Measurements from ENCODE around the gene NELFE. TPM values are rescaled to one million over a fixed set of nuclear protein-coding genes. Genes with fewer than 3 reads are reported as not detected.
"Not testable (repeated sequence)": the region's sequence is repeated elsewhere in the genome, so short reads cannot be mapped to it uniquely, and the experiment has no call there.

NELFE gene
- total RNA-seq, 1 experiment from 2014 or later: 70.1 TPM

- no peak overlapping the region for H3K27ac ChIP-seq
- DNase-seq: no peak
- H3K4me1 ChIP-seq: peaks cover 5% of the 10 kb centered on the region; the same call in 1 of the 2 replicates
- no peaks in the 10 kb centered on the region for H3K9me3 ChIP-seq (replicated peaks)
- H3K36me3 ChIP-seq: peaks cover 17% of the 10 kb centered on the region
- H3K4me3 ChIP-seq: no peak overlapping the region
- H3K27me3 ChIP-seq: peaks cover 11% of the 10 kb centered on the region; the same call in 1 of the 2 replicates
Observed at GRCh38 chr6:31947864-31948263, 10.9 kb downstream of the NELFE start.

- Histone ChIP-seq H3K4me3 (no peak overlapping the region), H3K27ac (no peak overlapping the region), H3K36me3 (peaks cover 11% of the 10 kb centered on the region), H3K4me1 (peaks cover 5% of the 10 kb centered on the region; the same call in 1 of the 2 replicates), H3K9me3 (replicated peaks) (no peaks in the 10 kb centered on the region), H3K27me3 (peaks cover 11% of the 10 kb centered on the region; the same call in 1 of the 2 replicates)
- DNase-seq: no peak
Observed at GRCh38 chr6:31947070-31947675, 11.6 kb downstream of the NELFE start.

GRCh38 chr6:31946370-31946885, 12.3 kb downstream of the NELFE start:
- peaks cover 5% of the 10 kb centered on the region; the same call in 1 of the 2 replicates for H3K4me1 ChIP-seq
- no peak for DNase-seq
- peaks cover 11% of the 10 kb centered on the region; the same call in 1 of the 2 replicates for H3K27me3 ChIP-seq
- H3K4me3 ChIP-seq: no peak overlapping the region
- H3K9me3 ChIP-seq (replicated peaks): no peaks in the 10 kb centered on the region
- H3K36me3 ChIP-seq: peaks cover 3% of the 10 kb centered on the region; the same call in 1 of the 2 replicates
- no peak overlapping the region for H3K27ac ChIP-seq

- H3K36me3 ChIP-seq: no peaks in the 10 kb centered on the region; the same call in 1 of the 2 replicates
- peaks cover 5% of the 10 kb centered on the region; the same call in 1 of the 2 replicates for H3K4me1 ChIP-seq
- no peak within 1 kb of the TSS for H3K4me3 ChIP-seq
- H3K27me3 ChIP-seq: peaks cover 11% of the 10 kb centered on the region; the same call in 1 of the 2 replicates
- H3K9me3 ChIP-seq (replicated peaks): no peaks in the 10 kb centered on the region
- no peak within 1 kb of the TSS for H3K27ac ChIP-seq
- DNase-seq: no peak
Observed at GRCh38 chr6:31945507-31946369, 13.0 kb downstream of the NELFE start, which contains the start of gene CFB. Gene CFB, plus strand, starts transcription at chr6:31946095. Its CDS starts 127 bp downstream, at chr6:31946222.

GRCh38 chr6:31945154-31945506, 13.6 kb downstream of the NELFE start:
- H3K9me3 ChIP-seq (replicated peaks): no peaks in the 10 kb centered on the region
- H3K36me3 ChIP-seq: no peaks in the 10 kb centered on the region
- no peak for DNase-seq
- no peak overlapping the region for H3K4me3 ChIP-seq
- no peak overlapping the region for H3K27ac ChIP-seq
- H3K4me1 ChIP-seq: peaks cover 9% of the 10 kb centered on the region; the same call in 1 of the 2 replicates
- H3K27me3 ChIP-seq: peaks cover 11% of the 10 kb centered on the region; the same call in 1 of the 2 replicates

- peaks cover 4% of the 10 kb centered on the region; the same call in 1 of the 2 replicates for H3K4me1 ChIP-seq
- no peak overlapping the region for H3K27ac ChIP-seq
- no peaks in the 10 kb centered on the region for H3K9me3 ChIP-seq (replicated peaks)
- no peak for DNase-seq
- no peak overlapping the region for H3K4me3 ChIP-seq
- peaks cover 11% of the 10 kb centered on the region; the same call in 1 of the 2 replicates for H3K27me3 ChIP-seq
- H3K36me3 ChIP-seq: no peaks in the 10 kb centered on the region
Observed at GRCh38 chr6:31943742-31944141, 15.0 kb downstream of the NELFE start.

- Histone ChIP-seq H3K9me3 (replicated peaks) (no peaks in the 10 kb centered on the region), H3K27ac (no peak overlapping the region), H3K4me1 (0 out of 2 replicates have a peak, but pooled peaks cover 4% of the 10 kb centered on the region), H3K27me3 (peaks cover 9% of the 10 kb centered on the region; the same call in 1 of the 2 replicates), H3K4me3 (no peak overlapping the region), H3K36me3 (no peaks in the 10 kb centered on the region)
- DNase-seq: no peak
Observed at GRCh38 chr6:31940256-31940664, 18.5 kb downstream of the NELFE start.

GRCh38 chr6:31935823-31936222, 22.9 kb downstream of the NELFE start:
- Histone ChIP-seq H3K9me3 (replicated peaks) (no peaks in the 10 kb centered on the region), H3K36me3 (no peaks in the 10 kb centered on the region), H3K4me1 (0 out of 2 replicates have a peak, but pooled peaks cover 4% of the 10 kb centered on the region), H3K4me3 (no peak overlapping the region), H3K27me3 (no peaks in the 10 kb centered on the region), H3K27ac (no peak overlapping the region)
- no peak for DNase-seq

GRCh38 chr6:31935021-31935420, 23.8 kb downstream of the NELFE start:
- Histone ChIP-seq H3K27me3 (no peaks in the 10 kb centered on the region), H3K36me3 (no peaks in the 10 kb centered on the region), H3K4me3 (no peak overlapping the region), H3K4me1 (no peaks in the 10 kb centered on the region), H3K27ac (no peak overlapping the region), H3K9me3 (replicated peaks) (no peaks in the 10 kb centered on the region)
- no peak for DNase-seq

GRCh38 chr6:31933537-31933936, 25.2 kb downstream of the NELFE start:
- no peak overlapping the region for H3K4me3 ChIP-seq
- H3K27me3 ChIP-seq: no peaks in the 10 kb centered on the region
- no peaks in the 10 kb centered on the region for H3K4me1 ChIP-seq
- H3K9me3 ChIP-seq (replicated peaks): no peaks in the 10 kb centered on the region
- no peak for DNase-seq
- H3K27ac ChIP-seq: no peak overlapping the region
- H3K36me3 ChIP-seq: no peaks in the 10 kb centered on the region

- not testable (repeated sequence) for H3K9me3 ChIP-seq (replicated peaks); H3K4me3 ChIP-seq; H3K36me3 ChIP-seq; DNase-seq; H3K4me1 ChIP-seq; H3K27me3 ChIP-seq; H3K27ac ChIP-seq
Observed at GRCh38 chr6:31932137-31932536, 26.6 kb downstream of the NELFE start.

GRCh38 chr6:31930962-31931361, 27.8 kb downstream of the NELFE start:
- DNase-seq: no peak
- Histone ChIP-seq H3K4me3 (no peak overlapping the region), H3K27me3 (no peaks in the 10 kb centered on the region), H3K36me3 (no peaks in the 10 kb centered on the region), H3K9me3 (replicated peaks) (no peaks in the 10 kb centered on the region), H3K4me1 (no peaks in the 10 kb centered on the region), H3K27ac (no peak overlapping the region)

- Histone ChIP-seq H3K4me1 (no peaks in the 10 kb centered on the region), H3K36me3 (no peaks in the 10 kb centered on the region)
- DNase-seq: no peak
Observed at GRCh38 chr6:31928672-31928939, 30.2 kb downstream of the NELFE start.

GRCh38 chr6:31927863-31928671, 30.7 kb downstream of the NELFE start:
- peak overlapping the region; percentile 26 for H3K4me3 ChIP-seq
- no peak overlapping the region for H3K27ac ChIP-seq
- H3K4me1 ChIP-seq: no peaks in the 10 kb centered on the region

More at GRCh38 chr6:31928672-31928939, 30.2 kb downstream of the NELFE start:
- no peak overlapping the region for H3K27ac ChIP-seq
- no peak overlapping the region for H3K4me3 ChIP-seq
- no peaks in the 10 kb centered on the region for H3K9me3 ChIP-seq (replicated peaks)
- no peaks in the 10 kb centered on the region for H3K27me3 ChIP-seq

More at GRCh38 chr6:31927863-31928671, 30.7 kb downstream of the NELFE start:
- Histone ChIP-seq H3K36me3 (no peaks in the 10 kb centered on the region), H3K9me3 (replicated peaks) (no peaks in the 10 kb centered on the region), H3K27me3 (no peaks in the 10 kb centered on the region)
- no peak for DNase-seq

Measured in SJCRH30 (cell line).